ENCODE data around the gene KCNJ2.

The KCNJ2 gene

DNA sequence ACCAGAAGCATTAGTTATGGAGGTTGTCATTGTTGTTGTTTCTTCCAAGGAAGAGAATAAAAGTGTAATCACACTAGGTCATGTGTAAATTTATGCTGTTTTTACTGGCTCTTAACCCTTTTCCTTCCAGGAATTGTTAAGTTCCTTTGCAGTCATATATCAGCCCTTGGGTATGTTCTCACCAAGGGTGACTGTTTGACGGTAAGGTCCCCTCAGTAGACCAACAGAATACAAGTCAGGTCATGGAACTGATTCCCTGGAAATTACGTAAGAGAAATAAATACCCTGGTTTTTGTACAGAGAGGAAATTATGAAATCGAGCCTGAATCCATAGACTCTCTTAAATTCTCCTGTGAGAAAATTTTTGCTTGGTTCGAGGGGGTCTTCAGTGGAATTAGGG, 11.2 kb upstream of the KCNJ2 start:
- TF ChIP-seq, protein P1, sequence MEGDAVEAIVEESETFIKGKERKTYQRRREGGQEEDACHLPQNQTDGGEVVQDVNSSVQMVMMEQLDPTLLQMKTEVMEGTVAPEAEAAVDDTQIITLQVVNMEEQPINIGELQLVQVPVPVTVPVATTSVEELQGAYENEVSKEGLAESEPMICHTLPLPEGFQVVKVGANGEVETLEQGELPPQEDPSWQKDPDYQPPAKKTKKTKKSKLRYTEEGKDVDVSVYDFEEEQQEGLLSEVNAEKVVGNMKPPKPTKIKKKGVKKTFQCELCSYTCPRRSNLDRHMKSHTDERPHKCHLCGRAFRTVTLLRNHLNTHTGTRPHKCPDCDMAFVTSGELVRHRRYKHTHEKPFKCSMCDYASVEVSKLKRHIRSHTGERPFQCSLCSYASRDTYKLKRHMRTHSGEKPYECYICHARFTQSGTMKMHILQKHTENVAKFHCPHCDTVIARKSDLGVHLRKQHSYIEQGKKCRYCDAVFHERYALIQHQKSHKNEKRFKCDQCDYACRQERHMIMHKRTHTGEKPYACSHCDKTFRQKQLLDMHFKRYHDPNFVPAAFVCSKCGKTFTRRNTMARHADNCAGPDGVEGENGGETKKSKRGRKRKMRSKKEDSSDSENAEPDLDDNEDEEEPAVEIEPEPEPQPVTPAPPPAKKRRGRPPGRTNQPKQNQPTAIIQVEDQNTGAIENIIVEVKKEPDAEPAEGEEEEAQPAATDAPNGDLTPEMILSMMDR (IDR thresholded peaks at IDR 0.05; ENCODE audit: low read depth, low read length, missing control alignments): no peak
- DNase-seq (ENCODE audit: extremely low read depth, low read depth): no peak
- no peak overlapping the region for H3K4me3 ChIP-seq (replicated peaks; ENCODE audit: low read depth, low read length)

DNA sequence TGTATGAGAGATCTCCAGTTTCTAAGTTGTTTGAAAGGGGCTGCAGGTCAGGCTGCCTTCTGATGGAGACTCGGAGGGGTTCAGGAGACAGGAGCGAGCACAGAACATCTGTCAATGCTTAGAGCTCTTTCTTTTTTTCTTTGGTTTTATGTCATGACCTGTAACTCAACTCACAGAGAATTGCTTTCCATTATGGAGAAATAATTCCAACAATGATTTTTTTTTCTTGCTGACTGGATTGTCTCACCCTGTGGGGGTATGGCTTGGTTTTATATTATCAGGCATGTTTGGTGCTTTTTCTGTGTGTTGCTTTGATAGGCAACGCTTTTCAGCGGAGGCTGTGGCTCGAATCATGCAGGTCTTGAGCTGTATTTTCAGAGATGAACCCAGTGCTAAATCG, 10.7 kb upstream of the KCNJ2 start:
- TF ChIP-seq, protein P1 (IDR thresholded peaks at IDR 0.05; ENCODE audit: low read depth, low read length, missing control alignments): no peak
- DNase-seq (ENCODE audit: extremely low read depth, low read depth): no peak
- no peak overlapping the region for H3K4me3 ChIP-seq (replicated peaks; ENCODE audit: low read depth, low read length)

DNA sequence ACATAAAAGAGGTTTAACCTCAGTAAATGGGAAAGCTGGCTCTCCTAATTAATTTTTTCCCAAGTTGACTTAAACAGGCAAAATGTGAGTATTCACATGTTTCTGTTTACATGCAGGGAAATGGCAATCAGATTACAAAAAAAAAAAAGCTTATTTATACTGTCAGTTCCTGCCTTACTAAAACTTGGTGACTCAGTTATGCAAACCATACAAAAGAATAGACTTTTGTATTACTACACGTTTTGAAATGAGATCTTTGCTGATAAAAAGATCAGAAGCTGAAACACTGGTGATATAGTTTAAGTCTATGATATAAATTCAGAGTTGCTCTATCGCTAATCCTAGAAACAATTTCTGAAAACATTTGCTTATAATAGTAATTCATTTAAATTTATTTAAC, 9.4 kb upstream of the KCNJ2 start:
- H3K4me3 ChIP-seq (replicated peaks; ENCODE audit: low read depth, low read length): no peak overlapping the region
- TF ChIP-seq, protein P1 (IDR thresholded peaks at IDR 0.05; ENCODE audit: low read depth, low read length, missing control alignments): no peak
- DNase-seq (ENCODE audit: extremely low read depth, low read depth): no peak

DNA sequence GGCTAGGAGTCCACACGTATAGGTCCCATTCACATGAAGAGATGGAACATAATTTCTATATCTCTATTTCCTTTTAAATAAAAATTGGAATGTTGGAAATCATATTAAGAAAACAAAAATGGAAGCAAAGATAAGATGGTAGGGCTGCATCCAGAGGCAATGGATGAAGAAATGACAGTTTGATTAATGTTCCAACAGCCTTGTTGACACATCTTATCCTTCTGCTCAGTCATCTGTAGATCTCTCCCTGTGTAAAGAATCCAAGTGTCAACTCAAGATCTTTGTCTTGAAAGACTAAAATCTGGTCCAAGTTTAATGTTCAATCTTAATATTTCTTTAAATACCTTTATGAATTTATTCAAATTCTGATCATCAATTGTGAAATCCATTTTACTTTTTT, 7.8 kb upstream of the KCNJ2 start:
- no peak for DNase-seq (ENCODE audit: extremely low read depth, low read depth)
- no peak overlapping the region for H3K4me3 ChIP-seq (replicated peaks; ENCODE audit: low read depth, low read length)
- TF ChIP-seq, protein P1 (IDR thresholded peaks at IDR 0.05; ENCODE audit: low read depth, low read length, missing control alignments): no peak

DNA sequence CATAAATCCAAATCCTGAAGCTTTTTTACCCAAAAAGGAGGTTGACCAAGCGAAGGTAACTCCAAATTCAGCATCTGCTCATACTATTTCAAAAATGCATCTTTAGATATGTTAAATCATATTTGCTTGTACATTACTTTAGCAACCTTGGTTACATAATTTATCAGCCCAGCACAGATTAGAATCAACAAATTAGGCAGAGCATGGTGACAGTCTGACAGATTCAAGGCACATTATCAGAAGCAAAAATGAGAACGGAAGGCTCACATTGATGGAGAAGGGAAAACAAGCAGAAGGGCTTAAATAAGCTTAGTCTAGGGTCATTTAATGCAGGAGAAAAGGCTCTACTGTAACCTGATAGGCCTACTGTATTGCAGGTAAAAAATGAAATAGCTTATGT, 3.9 kb upstream of the KCNJ2 start:
- H3K4me3 ChIP-seq (replicated peaks; ENCODE audit: low read depth, low read length): no peak overlapping the region
- no peak for DNase-seq (ENCODE audit: extremely low read depth, low read depth)
- TF ChIP-seq, protein P1 (IDR thresholded peaks at IDR 0.05; ENCODE audit: low read depth, low read length, missing control alignments): no peak

DNA sequence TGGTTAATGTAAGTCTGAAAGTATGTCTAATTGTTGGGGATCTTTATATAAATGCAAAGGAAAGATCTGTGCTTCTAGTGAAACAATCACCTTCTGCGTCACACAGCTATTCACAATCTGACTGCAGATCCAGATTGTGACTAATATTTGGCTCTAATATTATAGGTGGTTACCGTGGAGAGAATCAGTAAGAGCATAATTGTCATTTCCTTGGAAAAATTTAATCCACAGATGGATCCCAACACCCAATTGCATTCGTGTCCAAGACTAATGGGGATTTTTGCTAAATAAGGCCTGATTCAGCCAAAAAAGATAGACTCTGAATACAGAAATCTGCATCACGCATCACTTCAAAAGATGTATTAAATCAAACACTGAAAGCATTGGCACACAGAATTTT, 2.7 kb upstream of the KCNJ2 start:
- TF ChIP-seq, protein P1 (IDR thresholded peaks at IDR 0.05; ENCODE audit: low read depth, low read length, missing control alignments): no peak
- no peak overlapping the region for H3K4me3 ChIP-seq (replicated peaks; ENCODE audit: low read depth, low read length)
- no peak for DNase-seq (ENCODE audit: extremely low read depth, low read depth)

Measured in HFF-Myc (cell line).